ENCODE measurements around the gene KRT85. TPM values are rescaled to one million over a fixed set of nuclear protein-coding genes. Genes with fewer than 3 reads are reported as not detected.

KRT85 gene
- total RNA-seq, 1 experiment from 2014 or later, result not detected

GRCh38 chr12:52311285-52311648, 56.0 kb downstream of the KRT85 start:
- H3K27ac ChIP-seq, result no peak overlapping the region
- no peak overlapping the region for H3K4me3 ChIP-seq
- H2AFZ ChIP-seq, result no peak overlapping the region
- CTCF ChIA-PET, result interaction anchor here (1.9 kb wide), 1 partner anchor 32 kb away, joined by 6 read pairs; no protein-coding TSS in a partner anchor
- POLR2A ChIA-PET (ENCODE audit: unreplicated experiment), result interaction anchor here (0.6 to 0.9 kb wide), 4 partner anchors 31 to 210 kb away, joined by 3 to 5 read pairs (median 4); no protein-coding TSS in a partner anchor
- no peak overlapping the region for H3K4me2 ChIP-seq
- DNase-seq, result no peak
- peaks cover 19% of the 10 kb centered on the region for H3K4me1 ChIP-seq (replicated peaks; ENCODE audit: insufficient read depth)
- H3K9me3 ChIP-seq (ENCODE audit: insufficient read depth, low read depth), result no peaks in the 10 kb centered on the region
- no TSS peak for BruUV-seq (replicated peaks)
- intact Hi-C loops (cut with micrococcal nuclease; ENCODE audit: unreplicated experiment), result no loop called here
- H3K27me3 ChIP-seq (ENCODE audit: insufficient read depth, low read depth), result no peaks in the 10 kb centered on the region
- no peaks in the 10 kb centered on the region for H4K20me1 ChIP-seq (ENCODE audit: insufficient read depth)
- no peak for TF ChIP-seq CTCF (conservative IDR thresholded peaks at IDR 0.05)
- TF ChIP-seq EZH2 (IDR thresholded peaks at IDR 0.05; ENCODE audit: low read depth), result no peak
- no peaks in the 10 kb centered on the region for H3K36me3 ChIP-seq (ENCODE audit: low read depth)
- no peaks in the 10 kb centered on the region for H3K9me2 ChIP-seq (ENCODE audit: insufficient read depth)
- no peaks in the 10 kb centered on the region for H3K79me2 ChIP-seq (ENCODE audit: low read depth)
- peaks cover 4% of the 10 kb centered on the region; the same call in 1 of the 2 replicates for H3F3A ChIP-seq (ENCODE audit: insufficient read depth, low read depth)

GRCh38 chr12:52310622-52311284, 56.5 kb downstream of the KRT85 start:
- peak in 1 of 2 experiments; percentile 51 for DNase-seq
- Histone ChIP-seq H3K27me3 (ENCODE audit: insufficient read depth, low read depth) (no peaks in the 10 kb centered on the region), H4K20me1 (ENCODE audit: insufficient read depth) (no peaks in the 10 kb centered on the region), H3K9me3 (ENCODE audit: insufficient read depth, low read depth) (no peaks in the 10 kb centered on the region), H3K27ac (no peak overlapping the region), H3K36me3 (ENCODE audit: low read depth) (no peaks in the 10 kb centered on the region), H3K9me2 (ENCODE audit: insufficient read depth) (no peaks in the 10 kb centered on the region), H3K4me3 (no peak overlapping the region), H3K4me1 (replicated peaks; ENCODE audit: insufficient read depth) (peaks cover 19% of the 10 kb centered on the region), H3K79me2 (ENCODE audit: low read depth) (no peaks in the 10 kb centered on the region), H2AFZ (no peak overlapping the region), H3K4me2 (no peak overlapping the region), H3F3A (ENCODE audit: insufficient read depth, low read depth) (peaks cover 4% of the 10 kb centered on the region; the same call in 1 of the 2 replicates)
- ChIA-PET CTCF (interaction anchor here (1.9 kb wide), 1 partner anchor 31 kb away, joined by 6 read pairs; no protein-coding TSS in a partner anchor), POLR2A (ENCODE audit: unreplicated experiment) (interaction anchor here (0.6 to 0.9 kb wide), 6 partner anchors 30 to 270 kb away, joined by 3 to 6 read pairs (median 4); no protein-coding TSS in a partner anchor)
- TF ChIP-seq EZH2 (IDR thresholded peaks at IDR 0.05; ENCODE audit: low read depth) (no peak), CTCF (conservative IDR thresholded peaks at IDR 0.05) (no peak)
- BruUV-seq (replicated peaks), result no TSS peak
- intact Hi-C loops (cut with micrococcal nuclease; ENCODE audit: unreplicated experiment), result no loop called here

Other genes starting within 250 kb of the KRT85 start
- gene KRT80, start 175.5 kb downstream of the KRT85 start, total RNA-seq (2021), result 84.1 and 94.9 TPM in 2 replicates
- 3,783 and 4,555 TPM in 2 replicates for gene KRT7, start 134.2 kb downstream of the KRT85 start, total RNA-seq (2021)
- gene KRT86, start 92.8 kb downstream of the KRT85 start, total RNA-seq (2021), result 2.7 and 5.7 TPM in 2 replicates
- gene KRT81, start 75.9 kb downstream of the KRT85 start, total RNA-seq (2021), result 2.5 and 4.3 TPM in 2 replicates
- gene KRT83, start 46.1 kb downstream of the KRT85 start, total RNA-seq (2021), result 0.43 TPM in 1 of 2 replicates, not detected in the other
- gene KRT84, start 18.2 kb upstream of the KRT85 start, total RNA-seq (2021), result not detected in 2 replicates
- gene KRT82, start 38.9 kb upstream of the KRT85 start, total RNA-seq (2021), result not detected in 2 replicates
- gene KRT75, start 66.9 kb upstream of the KRT85 start, total RNA-seq (2021), result not detected in 2 replicates
- gene KRT6B, start 84.7 kb upstream of the KRT85 start, total RNA-seq (2021), result 0.98 and 1.1 TPM in 2 replicates
- not detected in 2 replicates for gene KRT6C, start 106.3 kb upstream of the KRT85 start, total RNA-seq (2021)
- 55.9 and 87.5 TPM in 2 replicates for gene KRT6A, start 125.8 kb upstream of the KRT85 start, total RNA-seq (2021)
- 89.7 and 134 TPM in 2 replicates for gene KRT5, start 152.9 kb upstream of the KRT85 start, total RNA-seq (2021)
- gene KRT71, start 185.7 kb upstream of the KRT85 start, total RNA-seq (2021), result not detected in 2 replicates
- gene KRT74, start 206.4 kb upstream of the KRT85 start, total RNA-seq (2021), result not detected in 2 replicates
- not detected in 2 replicates for gene KRT72, start 234.0 kb upstream of the KRT85 start, total RNA-seq (2021)

All from PC-9 (cell line).